Measurements from ENCODE around the gene DCAF4. TPM values are rescaled to one million over a fixed set of nuclear protein-coding genes. Genes with fewer than 3 reads are reported as not detected.
"Not testable (repeated sequence)": the region's sequence is repeated elsewhere in the genome, so short reads cannot be mapped to it uniquely, and the experiment has no call there.

DCAF4 gene
- total RNA-seq, 6 experiments from 2014 or later, result 5.8 to 13.6 (median 10.5) TPM

- ATAC-seq (peak; percentile 59 to 78 (median 74)), DNase-seq (peak in 1 of 3 donors; percentile 57)
- intact Hi-C loops (cut with DNase I), result loop anchor here in 1 of 2 donors (5.0 kb wide), 1 partner anchor 436 kb away; no protein-coding TSS in a partner anchor
- Histone ChIP-seq H3K27ac (no peak overlapping the region), H3K36me3 (no peaks in the 10 kb centered on the region), H3K4me1 (no peaks in the 10 kb centered on the region), H3K4me3 (no peak overlapping the region), H3K27me3 (no peaks in the 10 kb centered on the region), H3K9me3 (no peaks in the 10 kb centered on the region)
- TF ChIP-seq POLR2A (IDR thresholded peaks at IDR 0.05), result no peak
- TF ChIP-seq CTCF (IDR thresholded peaks at IDR 0.05), result peak; percentile 72 to 88 (median 84)
- 38% methylated on average over 5 of the region's 5 CpGs for WGBS (ENCODE audit: insufficient coverage, low coverage, low lambda C conversion rate, missing lambda C conversion rate)
Measured at GRCh38 chr14:72948481-72949138, 22.3 kb downstream of the DCAF4 start.

- H3K27ac ChIP-seq, result no peak overlapping the region
- no peaks in the 10 kb centered on the region for H3K9me3 ChIP-seq
- no peaks in the 10 kb centered on the region for H3K27me3 ChIP-seq
- peaks cover 0 to 8% (median 3%) of the 10 kb centered on the region in 4 donors for H3K36me3 ChIP-seq
- no peak for ATAC-seq
- 60% methylated on average over 3 of the region's 3 CpGs for WGBS (ENCODE audit: insufficient coverage, low coverage, low lambda C conversion rate, missing lambda C conversion rate)
- intact Hi-C loops (cut with DNase I), result no loop called here
- H3K4me1 ChIP-seq, result no peaks in the 10 kb centered on the region
- TF ChIP-seq POLR2A (IDR thresholded peaks at IDR 0.05) (no peak), CTCF (IDR thresholded peaks at IDR 0.05) (no peak)
- no peak overlapping the region for H3K4me3 ChIP-seq
- DNase-seq, result no peak
Measured at GRCh38 chr14:72952171-72952570, 25.9 kb downstream of the DCAF4 start.

GRCh38 chr14:72956741-72957140, 30.5 kb downstream of the DCAF4 start:
- H3K4me3 ChIP-seq; DNase-seq; H3K27ac ChIP-seq; H3K27me3 ChIP-seq; intact Hi-C loops (cut with DNase I); ATAC-seq; H3K9me3 ChIP-seq; H3K4me1 ChIP-seq: not testable (repeated sequence)
- WGBS (ENCODE audit: insufficient coverage, low coverage, low lambda C conversion rate, missing lambda C conversion rate), result 100% methylated on average over 8 of the region's 9 CpGs
- H3K36me3 ChIP-seq, result peaks cover 0 to 17% (median 3%) of the 10 kb centered on the region in 4 donors

GRCh38 chr14:72957213-72957612, 30.9 kb downstream of the DCAF4 start:
- H3K4me3 ChIP-seq, result no peak overlapping the region
- WGBS (ENCODE audit: insufficient coverage, low coverage, low lambda C conversion rate, missing lambda C conversion rate), result 83% methylated on average over 3 of the region's 3 CpGs
- no peaks in the 10 kb centered on the region for H3K9me3 ChIP-seq
- TF ChIP-seq CTCF (IDR thresholded peaks at IDR 0.05) (no peak), POLR2A (IDR thresholded peaks at IDR 0.05) (no peak)
- peaks cover 0 to 17% (median 3%) of the 10 kb centered on the region in 4 donors for H3K36me3 ChIP-seq
- no peak for ATAC-seq
- no peaks in the 10 kb centered on the region for H3K27me3 ChIP-seq
- intact Hi-C loops (cut with DNase I), result no loop called here
- H3K27ac ChIP-seq, result no peak overlapping the region
- no peak for DNase-seq
- no peaks in the 10 kb centered on the region for H3K4me1 ChIP-seq

- TF ChIP-seq POLR2A (IDR thresholded peaks at IDR 0.05) (no peak), CTCF (IDR thresholded peaks at IDR 0.05) (no peak)
- DNase-seq, result no peak
- ATAC-seq, result no peak
- H3K4me3 ChIP-seq, result no peak overlapping the region
- 97% methylated on average over 5 of the region's 15 CpGs for WGBS (ENCODE audit: insufficient coverage, low coverage, low lambda C conversion rate, missing lambda C conversion rate)
- peaks cover 0 to 17% (median 3%) of the 10 kb centered on the region in 4 donors for H3K36me3 ChIP-seq
- intact Hi-C loops (cut with DNase I), result no loop called here
- no peak overlapping the region for H3K27ac ChIP-seq
- no peaks in the 10 kb centered on the region for H3K4me1 ChIP-seq
- no peaks in the 10 kb centered on the region for H3K27me3 ChIP-seq
- H3K9me3 ChIP-seq, result no peaks in the 10 kb centered on the region
Measured at GRCh38 chr14:72958548-72958947, 32.3 kb downstream of the DCAF4 start.

- ATAC-seq; H3K4me1 ChIP-seq; DNase-seq; H3K27me3 ChIP-seq; H3K9me3 ChIP-seq; H3K4me3 ChIP-seq; intact Hi-C loops (cut with DNase I); H3K27ac ChIP-seq: not testable (repeated sequence)
- peaks cover 0 to 16% (median 2%) of the 10 kb centered on the region in 4 donors for H3K36me3 ChIP-seq
- 93% methylated on average over 3 of the region's 4 CpGs for WGBS (ENCODE audit: insufficient coverage, low coverage, low lambda C conversion rate, missing lambda C conversion rate)
Measured at GRCh38 chr14:72961016-72961415, 34.8 kb downstream of the DCAF4 start.
